GM23338 (cell line): ENCODE measurements around the gene SPARC.

ENCODE experiments used
- CREB1 ChIP-seq: fragments of 250-450 bp; sonication (Bioruptor Pico); IDR thresholded peaks from 2 replicates; pipeline ENCODE4 v1.5.0; 2020; ENCODE audit warnings: low read depth, mild to moderate bottlenecking, moderate library complexity
- CTCF ChIP-seq, 2 experiments: fragments of 200-600 bp in 1 of 2; sonication (generic) in 1 of 2; conservative IDR thresholded peaks; 2 replicates each; pipeline versions ENCODE4 v1.5.1 to v1.6.1; 2016 to 2017; ENCODE audit warnings: antibody characterized with exemption in 2 of 2, low read depth in 2 of 2, mild to moderate bottlenecking in 2 of 2, moderate library complexity in 1 of 2
- ETS1 ChIP-seq: IDR thresholded peaks from 2 replicates; pipeline ENCODE4 v1.6.1; 2016; ENCODE audit warnings: antibody characterized with exemption
- EZH2 ChIP-seq: fragments of 200-600 bp; sonication (generic); IDR thresholded peaks from one replicate; pipeline ENCODE4 v1.8.0; 2017; ENCODE audit warnings: antibody characterized with exemption, mild to moderate bottlenecking, low read depth; ENCODE audit not compliant: unreplicated experiment
- EZH2phosphoT487 ChIP-seq: fragments of 200-600 bp; sonication (generic); IDR thresholded peaks from one replicate; pipeline ENCODE4 v1.8.1; 2018; ENCODE audit warnings: antibody characterized with exemption; ENCODE audit not compliant: unreplicated experiment
- JUNB ChIP-seq: IDR thresholded peaks from one replicate; pipeline ENCODE4 v1.6.1; 2016; ENCODE audit warnings: antibody characterized with exemption; ENCODE audit not compliant: unreplicated experiment
- NANOG ChIP-seq: IDR thresholded peaks from 2 replicates; pipeline ENCODE4 v1.6.1; 2016; ENCODE audit warnings: antibody characterized with exemption, borderline replicate concordance
- POLR2AphosphoS5 ChIP-seq: IDR thresholded peaks from 2 replicates; pipeline ENCODE4 v1.6.1; 2016; ENCODE audit warnings: antibody characterized with exemption, low read depth
- REST ChIP-seq: IDR thresholded peaks from one replicate; pipeline ENCODE4 v1.6.1; 2018; ENCODE audit warnings: antibody characterized with exemption; ENCODE audit not compliant: unreplicated experiment
- STAT1 ChIP-seq: IDR thresholded peaks from one replicate; pipeline ENCODE4 v1.6.1; 2016; ENCODE audit warnings: antibody characterized with exemption; ENCODE audit not compliant: unreplicated experiment
- ZNF114 ChIP-seq: fragments of 250-450 bp; sonication (Bioruptor Pico); IDR thresholded peaks from 2 replicates; pipeline ENCODE4 v1.5.0; 2020; ENCODE audit warnings: mild to moderate bottlenecking, moderate library complexity
- ZNF331 ChIP-seq: fragments of 250-450 bp; sonication (Bioruptor Pico); IDR thresholded peaks from 2 replicates; pipeline ENCODE4 v1.5.0; 2020; ENCODE audit warnings: low read depth, mild to moderate bottlenecking, moderate library complexity

GRCh38 chr5:151673421-151673820 lies 13.3 kb downstream of the SPARC start:
- TF ChIP-seq EZH2phosphoT487, result no peak
- TF ChIP-seq ZNF331 (CRISPR knock-in tag), result no peak
- no peak for TF ChIP-seq POLR2AphosphoS5
- no peak for TF ChIP-seq EZH2
- no peak for TF ChIP-seq CTCF (conservative IDR thresholded peaks at IDR 0.05; ENCODE audit: low read depth in 2 of 2)
- TF ChIP-seq STAT1, result no peak
- no peak for TF ChIP-seq ETS1
- TF ChIP-seq JUNB, result no peak
- TF ChIP-seq NANOG, result no peak
- no peak for TF ChIP-seq CREB1 (CRISPR knock-in tag)
- TF ChIP-seq REST, result no peak
- TF ChIP-seq ZNF114 (CRISPR knock-in tag), result no peak
